ENCODE results near the gene KANSL1. TPM values are rescaled to one million over a fixed set of nuclear protein-coding genes. Genes with fewer than 3 reads are reported as not detected.

The KANSL1 gene
- total and polyA plus RNA-seq, 9 donors, result 30.4 to 107 (median 77.7) TPM

DNA sequence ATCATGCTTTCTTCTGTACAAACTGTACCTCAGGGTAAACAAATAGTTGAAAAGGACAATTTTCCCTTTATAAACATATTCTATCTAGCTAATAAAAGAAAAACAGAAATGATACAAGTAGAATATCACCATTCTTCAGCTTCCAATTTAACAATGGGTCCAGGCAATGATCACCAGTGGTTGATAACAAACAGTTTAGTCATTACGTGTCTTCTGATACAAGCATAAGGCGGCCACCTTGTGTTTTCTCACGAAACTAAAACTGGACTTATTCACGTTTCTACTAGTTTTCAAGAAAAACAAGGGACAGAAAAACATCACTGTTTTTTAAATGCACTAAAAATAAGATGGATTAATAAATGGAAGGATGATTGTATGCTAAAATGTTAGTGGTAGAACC, 135.9 kb downstream of the KANSL1 start:
- H3K27me3 ChIP-seq, result no peaks in the 10 kb centered on the region
- DNase-seq, result no peak
- intact Hi-C loops (cut with DNase I), result no loop called here
- H3K36me3 ChIP-seq, result no peaks in the 10 kb centered on the region
- WGBS, 3 donors, result 85 to 88% (median 88%) methylated on average over 4 of the region's 4 CpGs
- H3K9me3 ChIP-seq, result no peaks in the 10 kb centered on the region
- no peaks in the 10 kb centered on the region for H3K4me1 ChIP-seq (ENCODE audit: insufficient read depth)
- H3K27ac ChIP-seq, result no peak overlapping the region
- no peak overlapping the region for H3K4me3 ChIP-seq
- TF ChIP-seq EP300 (IDR thresholded peaks at IDR 0.05) (no peak), POLR2A (IDR thresholded peaks at IDR 0.05) (no peak)
- TF ChIP-seq, protein P1, sequence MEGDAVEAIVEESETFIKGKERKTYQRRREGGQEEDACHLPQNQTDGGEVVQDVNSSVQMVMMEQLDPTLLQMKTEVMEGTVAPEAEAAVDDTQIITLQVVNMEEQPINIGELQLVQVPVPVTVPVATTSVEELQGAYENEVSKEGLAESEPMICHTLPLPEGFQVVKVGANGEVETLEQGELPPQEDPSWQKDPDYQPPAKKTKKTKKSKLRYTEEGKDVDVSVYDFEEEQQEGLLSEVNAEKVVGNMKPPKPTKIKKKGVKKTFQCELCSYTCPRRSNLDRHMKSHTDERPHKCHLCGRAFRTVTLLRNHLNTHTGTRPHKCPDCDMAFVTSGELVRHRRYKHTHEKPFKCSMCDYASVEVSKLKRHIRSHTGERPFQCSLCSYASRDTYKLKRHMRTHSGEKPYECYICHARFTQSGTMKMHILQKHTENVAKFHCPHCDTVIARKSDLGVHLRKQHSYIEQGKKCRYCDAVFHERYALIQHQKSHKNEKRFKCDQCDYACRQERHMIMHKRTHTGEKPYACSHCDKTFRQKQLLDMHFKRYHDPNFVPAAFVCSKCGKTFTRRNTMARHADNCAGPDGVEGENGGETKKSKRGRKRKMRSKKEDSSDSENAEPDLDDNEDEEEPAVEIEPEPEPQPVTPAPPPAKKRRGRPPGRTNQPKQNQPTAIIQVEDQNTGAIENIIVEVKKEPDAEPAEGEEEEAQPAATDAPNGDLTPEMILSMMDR (IDR thresholded peaks at IDR 0.05), result no peak

DNA sequence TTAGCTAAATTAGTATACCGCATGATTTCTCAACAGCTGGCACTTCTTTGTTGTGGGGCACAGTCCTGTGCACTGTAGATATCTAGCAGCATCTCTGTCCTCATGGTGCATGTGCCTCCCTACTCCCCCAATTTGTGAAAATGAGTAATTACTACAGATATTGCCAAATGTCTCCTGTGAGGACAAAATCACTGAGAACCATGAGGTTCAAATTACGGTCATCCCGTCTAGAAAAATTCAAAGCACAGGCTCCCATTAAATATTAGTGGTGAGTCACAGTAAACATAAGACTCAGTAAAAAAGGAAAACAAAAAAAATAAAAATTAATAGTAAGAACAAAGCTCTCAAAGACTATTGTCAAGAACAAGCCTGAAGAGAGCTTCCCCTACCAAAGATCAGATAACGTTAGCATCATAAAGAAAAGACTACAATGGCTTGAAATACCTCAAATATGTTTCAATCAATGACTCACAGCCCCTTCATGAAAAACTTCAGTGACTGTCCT, 136.4 kb downstream of the KANSL1 start:
- TF ChIP-seq POLR2A (IDR thresholded peaks at IDR 0.05) (no peak), EP300 (IDR thresholded peaks at IDR 0.05) (no peak)
- TF ChIP-seq, protein P1 (IDR thresholded peaks at IDR 0.05), result no peak
- WGBS, 3 donors, result 27 to 46% (median 34%) methylated on average over 4 of the region's 4 CpGs
- Histone ChIP-seq H3K27me3 (no peaks in the 10 kb centered on the region), H3K36me3 (no peaks in the 10 kb centered on the region), H3K4me1 (ENCODE audit: insufficient read depth) (no peaks in the 10 kb centered on the region), H3K9me3 (no peaks in the 10 kb centered on the region), H3K4me3 (no peak overlapping the region), H3K27ac (no peak overlapping the region)
- no peak for DNase-seq
- intact Hi-C loops (cut with DNase I), result no loop called here

DNA sequence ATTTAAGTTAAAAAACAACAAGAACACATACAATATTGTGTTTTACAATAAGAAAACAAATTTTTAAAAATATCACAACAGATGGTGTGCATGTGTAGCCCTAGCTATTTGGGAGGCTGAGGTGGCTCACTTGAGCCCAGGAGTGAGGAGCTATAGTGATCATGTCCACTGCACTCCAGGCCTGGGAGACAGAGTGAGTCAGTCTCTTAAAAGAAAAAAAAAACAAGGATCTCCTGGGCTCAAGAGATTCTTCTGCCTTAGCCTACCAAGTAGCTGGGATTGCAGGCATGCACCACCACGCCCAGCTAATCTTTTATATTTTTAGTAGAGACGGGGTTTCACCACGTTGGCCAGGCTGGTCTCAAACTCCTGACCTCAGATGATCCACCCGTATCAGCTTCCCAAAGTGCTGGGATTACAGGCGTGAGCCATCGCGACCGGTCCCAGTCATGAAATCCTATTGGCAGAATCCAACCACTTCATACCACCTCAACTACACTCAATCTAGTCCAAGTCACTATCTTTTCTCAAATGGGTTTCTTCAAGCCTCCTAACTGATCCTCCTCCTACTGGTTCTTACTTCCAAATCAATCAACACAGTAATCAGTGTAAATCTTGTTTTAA, 139.2 kb downstream of the KANSL1 start:
- intact Hi-C loops (cut with DNase I), result no loop called here
- TF ChIP-seq EP300 (IDR thresholded peaks at IDR 0.05) (no peak), POLR2A (IDR thresholded peaks at IDR 0.05) (no peak)
- TF ChIP-seq, protein P1 (IDR thresholded peaks at IDR 0.05), result no peak
- Histone ChIP-seq H3K27ac (no peak overlapping the region), H3K4me3 (no peak overlapping the region), H3K4me1 (ENCODE audit: insufficient read depth) (no peaks in the 10 kb centered on the region), H3K36me3 (no peaks in the 10 kb centered on the region), H3K27me3 (no peaks in the 10 kb centered on the region), H3K9me3 (no peaks in the 10 kb centered on the region)
- WGBS, 3 donors, result 93 to 95% (median 95%) methylated on average over 8 of the region's 8 CpGs
- DNase-seq, result no peak

DNA sequence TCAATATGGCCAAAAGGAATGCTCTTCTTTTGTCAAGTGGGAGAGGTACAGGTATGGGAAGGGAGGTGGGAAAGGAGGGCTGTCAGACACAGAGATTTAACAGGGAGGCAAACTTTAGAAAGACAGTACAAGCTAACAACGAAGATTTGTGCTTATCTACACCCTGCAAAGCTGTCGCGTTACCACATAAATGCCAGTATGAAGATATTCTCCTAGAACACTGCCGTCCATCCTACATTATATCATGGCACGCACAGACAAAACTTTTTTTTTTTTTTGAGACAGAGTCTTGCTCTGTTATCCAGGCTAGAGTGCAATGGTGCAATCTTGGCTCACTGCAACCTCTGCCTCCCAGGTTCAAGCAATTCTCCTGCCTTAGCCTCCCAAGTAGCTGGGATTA, 143.6 kb downstream of the KANSL1 start:
- Histone ChIP-seq H3K36me3 (no peaks in the 10 kb centered on the region), H3K27me3 (no peaks in the 10 kb centered on the region), H3K4me3 (no peak overlapping the region), H3K27ac (no peak overlapping the region), H3K4me1 (ENCODE audit: insufficient read depth) (peaks cover 2% of the 10 kb centered on the region), H3K9me3 (no peaks in the 10 kb centered on the region)
- TF ChIP-seq, protein P1 (IDR thresholded peaks at IDR 0.05), result no peak
- no peak for TF ChIP-seq POLR2A (IDR thresholded peaks at IDR 0.05)
- TF ChIP-seq EP300 (IDR thresholded peaks at IDR 0.05), result no peak
- 90 to 96% (median 93%) methylated on average over 5 of the region's 5 CpGs for WGBS, 3 donors
- intact Hi-C loops (cut with DNase I), result loop anchor here in 3 of 4 donors (5.0 to 10.0 kb wide), 2 partner anchors 143 to 145 kb away; partner anchors contain the start of gene KANSL1 (in 3 of the 3)
- no peak for DNase-seq
